IPS-18c (cell line): Measurements from ENCODE around the gene TMEM132C.
"Not testable (repeated sequence)": the region's sequence is repeated elsewhere in the genome, so short reads cannot be mapped to it uniquely, and the experiment has no call there.

Source experiments
- H3K4me3 ChIP-seq: 2 replicates; pipeline ENCODE4 v1.7.0; 2013; ENCODE audit warnings: low read depth, mild to moderate bottlenecking, low read length, moderate library complexity; ENCODE audit not compliant: insufficient read depth
- H3K9me3 ChIP-seq: one replicate; pipeline ENCODE4 v1.6.1; 2013; ENCODE audit warnings: mild to moderate bottlenecking, low read length, moderate library complexity; ENCODE audit not compliant: control insufficient read depth, insufficient read depth

TMEM132C gene

GRCh38 chr12:128476266-128476665 lies 209.3 kb downstream of the TMEM132C start:
- H3K9me3 ChIP-seq = no peaks in the 10 kb centered on the region
- H3K4me3 ChIP-seq = no peak overlapping the region

- no peak overlapping the region for H3K4me3 ChIP-seq
- H3K9me3 ChIP-seq = no peaks in the 10 kb centered on the region
Measured at GRCh38 chr12:128483526-128484255, 216.7 kb downstream of the TMEM132C start.

DNA sequence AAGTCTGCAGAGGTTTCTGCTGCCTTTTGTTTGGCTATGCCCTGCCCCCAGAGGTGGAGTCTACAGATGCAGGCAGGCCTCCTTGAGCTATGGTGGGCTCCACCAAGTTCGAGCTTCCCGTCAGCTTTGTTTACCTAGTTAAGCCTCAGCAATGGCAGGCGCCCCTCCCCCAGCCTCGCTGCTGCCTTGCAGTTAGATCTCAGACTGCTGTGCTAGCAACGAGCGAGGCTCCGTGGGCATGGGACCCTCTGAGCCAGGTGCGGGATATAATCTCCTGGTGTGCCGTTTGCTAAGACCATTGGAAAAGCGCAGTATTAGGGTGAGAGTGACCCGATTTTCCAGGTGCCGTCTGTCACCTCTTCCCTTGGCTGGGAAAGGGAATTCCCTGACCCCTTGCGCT lies 230.4 kb downstream of the TMEM132C start:
- H3K9me3 ChIP-seq, H3K4me3 ChIP-seq: not testable (repeated sequence)

DNA sequence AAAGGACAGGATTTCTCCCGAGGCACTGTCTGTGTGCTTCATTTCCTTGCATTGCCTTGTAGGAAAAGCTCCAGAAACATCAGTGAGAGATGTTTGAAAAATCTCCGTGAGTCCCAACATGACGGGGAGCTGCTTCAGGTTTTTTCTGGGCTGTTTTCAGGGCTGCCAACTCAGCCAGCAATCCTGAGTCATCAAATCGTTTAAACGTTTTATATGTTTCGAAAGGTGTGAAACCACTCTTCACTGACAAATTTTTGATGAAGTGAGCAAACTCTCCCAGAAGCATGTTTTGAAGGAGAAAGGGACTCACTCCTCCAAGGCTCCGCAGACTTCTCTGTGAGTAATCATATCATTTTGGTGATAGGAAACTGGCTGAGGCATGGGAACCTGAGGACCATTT lies 240.5 kb downstream of the TMEM132C start:
- Histone ChIP-seq H3K9me3 (no peaks in the 10 kb centered on the region), H3K4me3 (no peak overlapping the region)

DNA sequence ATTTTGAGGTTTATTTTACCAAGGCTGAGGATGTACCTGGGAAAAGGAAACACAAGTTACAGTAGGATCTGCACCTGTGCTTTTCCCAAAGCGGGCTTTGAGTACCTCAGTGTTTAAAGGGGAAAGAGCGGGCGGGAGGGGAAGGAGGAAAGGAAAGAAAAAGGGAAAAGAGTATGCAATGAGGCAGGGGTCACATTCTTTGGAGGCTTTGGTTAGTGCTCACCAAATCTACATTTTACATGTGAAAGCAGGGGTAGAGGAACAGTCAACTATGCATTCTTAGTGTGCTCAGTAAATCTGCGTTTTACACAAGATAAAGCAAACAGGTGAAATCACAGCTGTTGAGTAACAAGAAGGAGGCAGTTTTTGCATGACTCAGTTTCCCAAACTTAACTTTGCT lies 242.2 kb downstream of the TMEM132C start:
- H3K9me3 ChIP-seq = no peaks in the 10 kb centered on the region
- H3K4me3 ChIP-seq = no peak overlapping the region

GRCh38 chr12:128510511-128510910 lies 243.5 kb downstream of the TMEM132C start:
- no peaks in the 10 kb centered on the region for H3K9me3 ChIP-seq

DNA sequence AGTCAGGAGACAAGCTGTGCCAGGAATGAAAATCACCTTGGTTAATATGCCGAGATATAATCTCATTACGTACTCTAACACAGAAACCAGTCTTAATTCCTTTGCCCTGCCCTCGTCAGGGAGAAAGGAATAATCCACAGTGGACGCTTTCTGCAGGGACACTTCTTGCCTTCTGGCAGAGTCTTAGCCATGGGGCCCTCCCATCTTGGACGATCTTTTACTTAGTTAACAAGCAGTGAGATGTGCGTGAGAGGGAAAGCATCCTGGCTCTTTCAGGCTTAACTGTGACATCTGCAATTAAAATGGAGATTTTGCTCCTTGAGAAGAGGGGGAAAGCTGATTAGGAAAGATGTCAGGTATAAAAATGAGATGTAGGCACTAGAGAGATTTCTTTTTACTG lies 246.4 kb downstream of the TMEM132C start:
- Histone ChIP-seq H3K9me3 (no peaks in the 10 kb centered on the region), H3K4me3 (no peak overlapping the region)

More at GRCh38 chr12:128510511-128510910, 243.5 kb downstream of the TMEM132C start:
- H3K4me3 ChIP-seq = no peak overlapping the region

GRCh38 chr12:128513831-128514230 lies 246.9 kb downstream of the TMEM132C start:
- Histone ChIP-seq H3K4me3 (no peak overlapping the region), H3K9me3 (no peaks in the 10 kb centered on the region)

- no peaks in the 10 kb centered on the region for H3K9me3 ChIP-seq
- no peak overlapping the region for H3K4me3 ChIP-seq
Measured at GRCh38 chr12:128518644-128519043, 251.7 kb downstream of the TMEM132C start.

GRCh38 chr12:128519426-128519825 lies 252.5 kb downstream of the TMEM132C start:
- Histone ChIP-seq H3K4me3 (no peak overlapping the region), H3K9me3 (no peaks in the 10 kb centered on the region)

GRCh38 chr12:128521981-128522380 lies 255.0 kb downstream of the TMEM132C start:
- Histone ChIP-seq H3K9me3 (no peaks in the 10 kb centered on the region), H3K4me3 (no peak overlapping the region)

- H3K4me3 ChIP-seq = no peak overlapping the region
- H3K9me3 ChIP-seq = no peaks in the 10 kb centered on the region
Measured at GRCh38 chr12:128524439-128524838, 257.5 kb downstream of the TMEM132C start.

DNA sequence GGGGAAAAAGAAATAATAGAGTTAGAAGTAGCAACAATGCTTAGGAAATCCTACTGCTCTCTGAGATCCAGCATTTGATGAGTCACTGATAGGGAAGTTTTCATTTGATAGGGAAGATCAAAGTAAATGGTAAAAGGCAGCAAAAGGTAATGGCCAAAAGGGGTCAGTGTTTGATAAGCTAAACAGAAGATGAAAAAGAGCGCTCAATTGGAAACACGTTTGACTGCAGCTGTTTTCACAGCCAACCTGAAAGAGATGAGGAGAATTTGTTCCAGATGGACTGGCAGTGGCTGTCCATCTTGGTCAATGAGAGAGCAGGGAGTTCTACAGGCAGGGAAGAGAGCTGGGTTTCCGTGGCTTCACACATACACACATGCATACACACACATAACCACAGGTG lies 264.2 kb downstream of the TMEM132C start:
- no peak overlapping the region for H3K4me3 ChIP-seq
- no peaks in the 10 kb centered on the region for H3K9me3 ChIP-seq

GRCh38 chr12:128534906-128535305 lies 267.9 kb downstream of the TMEM132C start:
- no peak overlapping the region for H3K4me3 ChIP-seq
- H3K9me3 ChIP-seq = no peaks in the 10 kb centered on the region

DNA sequence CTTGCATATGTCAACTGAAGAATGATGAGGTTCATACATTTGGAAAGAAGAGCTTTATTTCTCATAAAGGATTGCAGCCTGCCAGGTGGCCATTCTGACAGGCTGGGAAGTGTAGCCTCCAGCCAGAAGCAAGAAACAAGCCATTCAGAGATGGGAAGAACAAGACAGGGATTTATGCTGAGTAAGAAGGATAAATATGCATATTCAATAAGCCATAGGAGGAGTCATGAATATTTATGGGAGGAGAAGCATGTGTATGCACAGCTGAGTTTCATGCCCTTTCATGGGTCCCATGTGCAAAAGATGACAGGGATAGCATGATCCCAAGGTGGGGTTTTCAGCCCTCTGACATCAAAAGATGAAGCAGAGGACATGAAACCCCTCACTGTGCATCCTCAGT lies 269.8 kb downstream of the TMEM132C start:
- Histone ChIP-seq H3K9me3 (no peaks in the 10 kb centered on the region), H3K4me3 (no peak overlapping the region)

GRCh38 chr12:128537668-128538067 lies 270.7 kb downstream of the TMEM132C start:
- Histone ChIP-seq H3K9me3 (no peaks in the 10 kb centered on the region), H3K4me3 (no peak overlapping the region)

DNA sequence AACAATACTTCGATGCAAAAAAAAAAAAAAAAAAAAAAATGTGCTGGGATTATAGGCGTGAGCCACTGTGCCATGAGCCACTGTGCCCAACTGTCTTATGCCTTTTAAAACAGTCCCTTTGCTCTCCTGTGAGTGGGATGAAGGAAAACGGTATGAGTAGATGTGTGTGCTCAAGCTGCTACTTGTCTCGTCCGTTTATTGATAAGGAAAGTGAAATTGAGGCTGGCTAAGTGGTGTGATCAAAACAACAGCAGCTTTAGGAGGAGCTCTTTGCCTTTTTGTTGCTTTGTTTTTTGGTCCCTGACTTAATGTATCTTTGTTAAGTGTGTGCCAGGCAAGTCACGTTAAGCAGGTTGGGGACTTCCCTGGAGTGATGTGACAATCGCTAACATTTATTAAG lies 275.9 kb downstream of the TMEM132C start:
- Histone ChIP-seq H3K4me3 (no peak overlapping the region), H3K9me3 (no peaks in the 10 kb centered on the region)

GRCh38 chr12:128543460-128543859 lies 276.5 kb downstream of the TMEM132C start:
- Histone ChIP-seq H3K9me3 (no peaks in the 10 kb centered on the region), H3K4me3 (no peak overlapping the region)

DNA sequence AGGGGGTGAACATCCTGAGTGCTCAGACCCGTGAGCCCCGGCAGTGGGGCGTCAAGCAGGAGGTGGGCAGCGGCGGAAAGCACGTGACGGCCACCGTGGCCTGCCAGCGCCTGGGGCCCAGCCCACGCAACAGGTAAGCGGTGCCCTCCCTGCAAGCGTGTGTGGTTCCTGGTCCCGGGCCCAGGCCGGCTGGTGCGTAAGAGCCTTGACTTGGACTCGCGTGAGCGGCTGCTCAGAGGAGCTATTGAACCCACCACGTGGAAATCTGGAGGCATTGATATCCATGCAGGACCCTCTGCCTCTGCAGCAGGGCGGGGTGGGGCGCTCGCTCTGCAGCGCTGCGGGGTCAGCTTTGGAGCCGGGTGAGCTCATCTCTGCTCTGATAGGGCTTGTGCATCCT lies 277.0 kb downstream of the TMEM132C start:
- H3K4me3 ChIP-seq = no peak overlapping the region

More for the DNA sequence above, 277.0 kb downstream of the TMEM132C start:
- H3K9me3 ChIP-seq = no peaks in the 10 kb centered on the region
